Tibial nerve (tissue), 4 donors: ENCODE results near the gene DLGAP4. TPM values are rescaled to one million over a fixed set of nuclear protein-coding genes. Genes with fewer than 3 reads are reported as not detected.
A peak's percentile ranks its signal among the peaks of the same experiment; 100 is the strongest.

ENCODE experiments used
- DNase-seq, 2 donors: peaks; one replicate each; pipeline ENCODE4 v3.0.0-alpha.2; 2019; ENCODE audit warnings: low spot score in 2 of 2
- H3K27ac ChIP-seq, 4 donors: fragments of 200-600 bp; sonication (generic) in 3 of 4; one replicate each; pipeline ENCODE4 v1.5.1; 2017 to 2019; ENCODE audit warnings: mild to moderate bottlenecking in 1 of 4
- H3K27me3 ChIP-seq, 2 donors: fragments of 200-600 bp; sonication (generic) in 1 of 2; one replicate each; pipeline versions ENCODE4 v1.5.1 to v1.6.0; 2017 to 2019
- H3K36me3 ChIP-seq, 3 donors: fragments of 200-600 bp; sonication (generic); one replicate each; pipeline ENCODE4 v1.5.1; 2018 to 2019
- H3K4me1 ChIP-seq, 4 donors: fragments of 200-600 bp; sonication (generic) in 3 of 4; one replicate each; pipeline ENCODE4 v1.5.1; 2017 to 2019
- H3K4me3 ChIP-seq, 4 donors: fragments of 200-600 bp; sonication (generic) in 3 of 4; one replicate each; pipeline ENCODE4 v1.5.1; 2017 to 2019; ENCODE audit warnings: mild to moderate bottlenecking in 1 of 4, moderate library complexity in 1 of 4
- H3K9me3 ChIP-seq, 4 donors: fragments of 200-600 bp; sonication (generic) in 3 of 4; one replicate each; pipeline ENCODE4 v1.5.1; 2017 to 2019
- EP300 ChIP-seq, 2 donors: sonication (generic); formaldehyde crosslinking; IDR thresholded peaks; one replicate each; pipeline ENCODE4 v1.6.1; 2017; ENCODE audit warnings: antibody characterized with exemption in 2 of 2, mild to moderate bottlenecking in 1 of 2
- POLR2A ChIP-seq, 2 donors: fragments of 450-650 bp; IDR thresholded peaks; one replicate each; pipeline ENCODE4 v1.6.1; 2017; ENCODE audit warnings: antibody characterized with exemption in 2 of 2, mild to moderate bottlenecking in 2 of 2, moderate library complexity in 2 of 2
- WGBS, 2 donors: methylation state at CpG; one replicate each; pipeline ENCODE4 v1.1.5; 2018; 5-methylcytosine and 5-hydroxymethylcytosine counted together
- total RNA-seq, 4 donors: library from RNA; depleted of rRNA; stranded (reverse); fragments of >200 nt; gene quantifications; one replicate each; pipeline ENCODE4 v1.1.0, GENCODE V29; 2016
- TF ChIP-seq, protein P1 (sequence below), 5 experiments: fragments of 200-600 bp in 3 of 5; fragments of 450-650 bp in 2 of 5; sonication (generic) in 3 of 5; IDR thresholded peaks; one replicate each; pipeline ENCODE4 v1.5.1; 2016 to 2019; ENCODE audit warnings: antibody characterized with exemption in 5 of 5, mild to moderate bottlenecking in 3 of 5, moderate library complexity in 2 of 5

DLGAP4 gene
- total RNA-seq, 4 donors from 2014 or later, result 46.1 to 97.5 (median 52.5) TPM

DNA sequence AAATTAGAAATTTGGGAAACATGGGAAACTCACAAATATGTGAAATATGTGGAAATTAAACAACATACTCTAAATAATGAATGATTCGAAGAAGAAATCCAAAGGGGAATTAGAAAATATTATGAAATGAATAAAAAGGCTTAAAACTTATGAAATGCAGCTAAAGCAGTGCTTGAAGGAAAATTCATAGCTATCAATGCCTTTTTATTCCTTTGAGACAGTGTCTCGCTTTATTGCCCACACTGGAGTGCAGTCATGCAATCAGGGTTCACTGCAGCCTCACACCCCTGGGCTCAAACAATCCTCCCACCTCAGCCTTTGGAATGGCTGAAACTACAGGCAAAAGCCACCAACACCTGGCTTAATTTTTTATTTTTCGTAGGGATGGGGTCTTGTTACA lies 259.4 kb downstream of the DLGAP4 start:
- H3K4me1 ChIP-seq, result no peaks in the 10 kb centered on the region
- TF ChIP-seq EP300 (IDR thresholded peaks at IDR 0.05) (no peak), POLR2A (IDR thresholded peaks at IDR 0.05) (no peak)
- TF ChIP-seq, protein P1, sequence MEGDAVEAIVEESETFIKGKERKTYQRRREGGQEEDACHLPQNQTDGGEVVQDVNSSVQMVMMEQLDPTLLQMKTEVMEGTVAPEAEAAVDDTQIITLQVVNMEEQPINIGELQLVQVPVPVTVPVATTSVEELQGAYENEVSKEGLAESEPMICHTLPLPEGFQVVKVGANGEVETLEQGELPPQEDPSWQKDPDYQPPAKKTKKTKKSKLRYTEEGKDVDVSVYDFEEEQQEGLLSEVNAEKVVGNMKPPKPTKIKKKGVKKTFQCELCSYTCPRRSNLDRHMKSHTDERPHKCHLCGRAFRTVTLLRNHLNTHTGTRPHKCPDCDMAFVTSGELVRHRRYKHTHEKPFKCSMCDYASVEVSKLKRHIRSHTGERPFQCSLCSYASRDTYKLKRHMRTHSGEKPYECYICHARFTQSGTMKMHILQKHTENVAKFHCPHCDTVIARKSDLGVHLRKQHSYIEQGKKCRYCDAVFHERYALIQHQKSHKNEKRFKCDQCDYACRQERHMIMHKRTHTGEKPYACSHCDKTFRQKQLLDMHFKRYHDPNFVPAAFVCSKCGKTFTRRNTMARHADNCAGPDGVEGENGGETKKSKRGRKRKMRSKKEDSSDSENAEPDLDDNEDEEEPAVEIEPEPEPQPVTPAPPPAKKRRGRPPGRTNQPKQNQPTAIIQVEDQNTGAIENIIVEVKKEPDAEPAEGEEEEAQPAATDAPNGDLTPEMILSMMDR (IDR thresholded peaks at IDR 0.05), result no peak
- H3K9me3 ChIP-seq, result peaks cover 0 to 13% (median 0%) of the 10 kb centered on the region in 4 donors
- H3K27ac ChIP-seq, result no peak overlapping the region
- peaks cover 0 to 9% (median 0%) of the 10 kb centered on the region in 3 donors for H3K36me3 ChIP-seq
- no peak overlapping the region for H3K4me3 ChIP-seq
- 92 to 95% methylated on average over 3 of the region's 3 CpGs for WGBS, 2 donors
- DNase-seq, result no peak
- no peaks in the 10 kb centered on the region for H3K27me3 ChIP-seq

DNA sequence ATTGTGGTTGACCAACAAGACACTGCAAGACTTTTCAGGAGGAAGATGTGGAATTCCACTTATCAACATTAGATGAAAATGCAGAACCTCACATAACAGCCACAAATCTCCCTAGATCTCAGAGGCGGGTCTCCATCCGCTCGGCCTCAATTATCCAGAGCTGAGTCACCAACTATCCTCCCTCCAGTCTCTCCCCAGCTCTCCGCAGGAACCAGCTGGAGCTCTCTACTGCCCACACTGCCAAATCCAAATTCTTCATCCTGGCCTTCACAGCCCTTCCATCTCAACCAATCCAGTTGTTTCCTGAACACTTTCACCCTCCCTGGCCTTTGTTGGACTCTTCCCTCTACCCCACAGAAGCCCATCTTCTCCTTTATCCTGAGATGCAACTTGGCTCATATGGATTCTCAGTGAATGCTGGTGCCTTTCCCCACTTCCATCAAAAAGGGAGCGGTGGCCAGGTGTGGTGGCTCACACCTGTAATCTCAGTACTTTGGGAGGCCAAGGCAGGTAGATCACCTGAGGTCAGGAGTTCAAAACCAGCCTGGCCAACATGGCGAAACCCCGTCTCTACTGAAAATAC lies 263.8 kb downstream of the DLGAP4 start:
- no peak for TF ChIP-seq POLR2A (IDR thresholded peaks at IDR 0.05)
- no peak for TF ChIP-seq EP300 (IDR thresholded peaks at IDR 0.05)
- TF ChIP-seq, protein P1 (IDR thresholded peaks at IDR 0.05), result no peak
- no peaks in the 10 kb centered on the region for H3K27me3 ChIP-seq
- H3K27ac ChIP-seq, result no peak overlapping the region
- H3K36me3 ChIP-seq, result no peaks in the 10 kb centered on the region
- peaks cover 0 to 16% (median 7%) of the 10 kb centered on the region in 4 donors for H3K4me1 ChIP-seq
- 76 to 80% methylated on average over 7 of the region's 7 CpGs for WGBS, 2 donors
- no peak for DNase-seq
- peaks cover 0 to 12% (median 0%) of the 10 kb centered on the region in 4 donors for H3K9me3 ChIP-seq
- H3K4me3 ChIP-seq, result no peak overlapping the region

GRCh38 chr20:36571564-36572504 lies 265.7 kb downstream of the DLGAP4 start:
- WGBS, 2 donors, result 58 to 67% methylated on average over 17 of the region's 17 CpGs
- no peak overlapping the region for H3K4me3 ChIP-seq
- no peaks in the 10 kb centered on the region for H3K9me3 ChIP-seq
- peaks cover 0 to 35% (median 19%) of the 10 kb centered on the region in 4 donors for H3K4me1 ChIP-seq
- H3K27me3 ChIP-seq, result no peaks in the 10 kb centered on the region
- H3K36me3 ChIP-seq, result no peaks in the 10 kb centered on the region
- peak overlapping the region; percentile 97 to 99 (median 98) for H3K27ac ChIP-seq
- DNase-seq, result no peak
- TF ChIP-seq, protein P1 (IDR thresholded peaks at IDR 0.05), result no peak
- TF ChIP-seq EP300 (IDR thresholded peaks at IDR 0.05), result no peak
- TF ChIP-seq POLR2A (IDR thresholded peaks at IDR 0.05), result no peak

GRCh38 chr20:36572701-36573102 lies 266.6 kb downstream of the DLGAP4 start:
- no peaks in the 10 kb centered on the region for H3K36me3 ChIP-seq
- peaks cover 0 to 41% (median 19%) of the 10 kb centered on the region in 4 donors for H3K4me1 ChIP-seq
- 9 to 20% methylated on average over 20 of the region's 20 CpGs for WGBS, 2 donors
- no peaks in the 10 kb centered on the region for H3K27me3 ChIP-seq
- H3K9me3 ChIP-seq, result no peaks in the 10 kb centered on the region
- peak overlapping the region; percentile 97 to 99 (median 98) for H3K27ac ChIP-seq
- TF ChIP-seq EP300 (IDR thresholded peaks at IDR 0.05) (no peak), POLR2A (IDR thresholded peaks at IDR 0.05) (no peak)
- TF ChIP-seq, protein P1 (IDR thresholded peaks at IDR 0.05), result no peak
- no peak for DNase-seq
- H3K4me3 ChIP-seq, result peak overlapping the region; percentile 82 to 98 (median 92)
